ENCODE data around the gene UPF1.
A peak's percentile ranks its signal among the peaks of the same experiment; 100 is the strongest.
"Not testable (repeated sequence)": the region's sequence is repeated elsewhere in the genome, so short reads cannot be mapped to it uniquely, and the experiment has no call there.

The UPF1 gene

DNA sequence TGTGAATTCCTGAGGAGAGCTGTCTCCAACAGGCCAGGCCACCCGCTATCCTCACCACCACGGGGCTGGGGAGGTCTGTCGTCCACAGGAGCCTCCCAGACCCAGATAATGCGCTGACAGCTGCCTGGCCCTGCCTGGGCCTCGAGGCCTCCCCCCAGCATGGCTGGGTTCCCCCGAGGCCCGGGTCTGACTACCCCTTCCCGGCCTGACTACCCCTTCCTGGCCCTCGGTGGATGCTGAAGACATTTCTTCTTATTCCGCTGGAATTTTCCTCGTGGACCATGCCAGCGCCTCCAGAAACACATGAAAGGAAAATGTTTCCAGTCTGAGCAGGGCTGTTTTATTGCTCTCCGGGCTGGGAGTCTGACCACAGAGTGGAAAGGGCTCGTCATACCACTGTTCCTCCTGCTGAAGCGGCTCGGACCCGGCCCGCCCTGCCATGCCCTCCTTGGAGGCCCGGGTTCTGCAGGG, 23.9 kb upstream of the UPF1 start:
- Histone ChIP-seq H3K4me3 (ENCODE audit: low read length) (no peak overlapping the region), H3K27me3 (ENCODE audit: insufficient read depth, low read length) (peaks cover 4% of the 10 kb centered on the region), H3K36me3 (ENCODE audit: insufficient read depth, low read length) (no peaks in the 10 kb centered on the region), H3K4me1 (ENCODE audit: insufficient read depth, low read length) (no peaks in the 10 kb centered on the region), H3K9me3 (ENCODE audit: low read length) (no peaks in the 10 kb centered on the region), H2AFZ (ENCODE audit: low read depth, low read length) (no peak overlapping the region)

DNA sequence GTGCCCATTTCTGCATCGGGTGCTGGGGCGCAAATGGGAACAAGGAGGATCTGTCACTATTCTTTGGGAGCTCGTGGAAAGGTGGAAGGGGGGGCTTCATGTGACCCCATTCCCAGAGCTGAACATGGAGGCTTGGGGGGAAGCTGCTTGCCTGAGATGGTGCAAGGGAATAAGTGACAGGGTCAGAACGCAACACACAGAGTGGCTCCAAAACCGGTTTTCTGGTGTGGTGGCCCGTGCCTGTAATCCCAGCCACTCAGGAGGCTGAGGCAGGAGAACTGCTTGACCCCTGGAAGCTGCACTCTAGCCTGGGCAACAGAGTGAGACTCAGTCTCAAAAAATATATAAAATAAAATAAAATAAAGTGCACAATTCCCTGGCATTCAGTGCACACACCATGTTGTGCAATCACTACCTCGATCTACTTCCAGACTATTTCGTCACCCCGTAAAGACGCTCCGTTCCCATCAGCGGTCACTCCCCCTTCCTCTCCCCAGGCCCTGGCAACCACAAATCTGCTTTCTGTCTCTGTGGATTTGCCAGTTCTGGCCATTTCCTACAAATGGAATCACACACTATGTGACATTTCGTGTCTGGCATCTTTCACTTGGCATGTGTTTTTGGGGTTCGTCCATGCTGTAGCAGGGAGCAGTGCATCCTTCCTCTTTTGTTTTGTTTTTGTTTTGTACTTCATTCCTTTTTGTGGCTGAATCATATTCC, 22.4 kb upstream of the UPF1 start:
- Histone ChIP-seq H3K27me3 (ENCODE audit: insufficient read depth, low read length) (peaks cover 4% of the 10 kb centered on the region), H3K4me3 (ENCODE audit: low read length) (no peak overlapping the region), H2AFZ (ENCODE audit: low read depth, low read length) (no peak overlapping the region), H3K9me3 (ENCODE audit: low read length) (no peaks in the 10 kb centered on the region), H3K36me3 (ENCODE audit: insufficient read depth, low read length) (no peaks in the 10 kb centered on the region), H3K4me1 (ENCODE audit: insufficient read depth, low read length) (no peaks in the 10 kb centered on the region)

- not testable (repeated sequence) for H3K4me1 ChIP-seq (ENCODE audit: insufficient read depth, low read length); H3K27me3 ChIP-seq (ENCODE audit: insufficient read depth, low read length); H2AFZ ChIP-seq (ENCODE audit: low read depth, low read length); H3K4me3 ChIP-seq (ENCODE audit: low read length); H3K36me3 ChIP-seq (ENCODE audit: insufficient read depth, low read length); H3K9me3 ChIP-seq (ENCODE audit: low read length)
These were observed 20.1 kb upstream of the UPF1 start for GRCh38 chr19:18811638-18812037.

- no peak overlapping the region for H2AFZ ChIP-seq (ENCODE audit: low read depth, low read length)
- no peaks in the 10 kb centered on the region for H3K4me1 ChIP-seq (ENCODE audit: insufficient read depth, low read length)
- no peaks in the 10 kb centered on the region for H3K36me3 ChIP-seq (ENCODE audit: insufficient read depth, low read length)
- H3K4me3 ChIP-seq (ENCODE audit: low read length) = no peak overlapping the region
- H3K9me3 ChIP-seq (ENCODE audit: low read length) = no peaks in the 10 kb centered on the region
- H3K27me3 ChIP-seq (ENCODE audit: insufficient read depth, low read length) = peaks cover 6% of the 10 kb centered on the region
These were observed 17.7 kb upstream of the UPF1 start for GRCh38 chr19:18814063-18814462.

GRCh38 chr19:18815673-18816072, 16.1 kb upstream of the UPF1 start:
- H3K4me1 ChIP-seq (ENCODE audit: insufficient read depth, low read length) = no peaks in the 10 kb centered on the region
- no peak overlapping the region for H2AFZ ChIP-seq (ENCODE audit: low read depth, low read length)
- peaks cover 2% of the 10 kb centered on the region for H3K27me3 ChIP-seq (ENCODE audit: insufficient read depth, low read length)
- no peak overlapping the region for H3K4me3 ChIP-seq (ENCODE audit: low read length)
- H3K9me3 ChIP-seq (ENCODE audit: low read length) = no peaks in the 10 kb centered on the region
- no peaks in the 10 kb centered on the region for H3K36me3 ChIP-seq (ENCODE audit: insufficient read depth, low read length)

- not testable (repeated sequence) for H3K4me1 ChIP-seq (ENCODE audit: insufficient read depth, low read length); H2AFZ ChIP-seq (ENCODE audit: low read depth, low read length); H3K9me3 ChIP-seq (ENCODE audit: low read length); H3K4me3 ChIP-seq (ENCODE audit: low read length); H3K36me3 ChIP-seq (ENCODE audit: insufficient read depth, low read length); H3K27me3 ChIP-seq (ENCODE audit: insufficient read depth, low read length)
These were observed 15.1 kb upstream of the UPF1 start for GRCh38 chr19:18816645-18817044.

- Histone ChIP-seq H3K4me1 (ENCODE audit: insufficient read depth, low read length) (no peaks in the 10 kb centered on the region), H3K36me3 (ENCODE audit: insufficient read depth, low read length) (no peaks in the 10 kb centered on the region), H3K4me3 (ENCODE audit: low read length) (no peak overlapping the region), H3K9me3 (ENCODE audit: low read length) (no peaks in the 10 kb centered on the region), H3K27me3 (ENCODE audit: insufficient read depth, low read length) (peaks cover 5% of the 10 kb centered on the region), H2AFZ (ENCODE audit: low read depth, low read length) (no peak overlapping the region)
These were observed 14.2 kb upstream of the UPF1 start for GRCh38 chr19:18817574-18817973.

GRCh38 chr19:18828786-18829185, 3.0 kb upstream of the UPF1 start:
- no peaks in the 10 kb centered on the region for H3K27me3 ChIP-seq (ENCODE audit: insufficient read depth, low read length)
- H2AFZ ChIP-seq (ENCODE audit: low read depth, low read length) = no peak overlapping the region
- H3K4me1 ChIP-seq (ENCODE audit: insufficient read depth, low read length) = peaks cover 11% of the 10 kb centered on the region
- H3K4me3 ChIP-seq (ENCODE audit: low read length) = no peak overlapping the region
- H3K36me3 ChIP-seq (ENCODE audit: insufficient read depth, low read length) = no peaks in the 10 kb centered on the region
- no peaks in the 10 kb centered on the region for H3K9me3 ChIP-seq (ENCODE audit: low read length)

GRCh38 chr19:18830488-18830887, 1.3 kb upstream of the UPF1 start:
- no peaks in the 10 kb centered on the region for H3K9me3 ChIP-seq (ENCODE audit: low read length)
- H3K4me1 ChIP-seq (ENCODE audit: insufficient read depth, low read length) = peaks cover 20% of the 10 kb centered on the region
- no peak overlapping the region for H3K4me3 ChIP-seq (ENCODE audit: low read length)
- H3K27me3 ChIP-seq (ENCODE audit: insufficient read depth, low read length) = no peaks in the 10 kb centered on the region
- H2AFZ ChIP-seq (ENCODE audit: low read depth, low read length) = no peak overlapping the region
- H3K36me3 ChIP-seq (ENCODE audit: insufficient read depth, low read length) = peaks cover 11% of the 10 kb centered on the region

GRCh38 chr19:18832306-18833140, 764 bp downstream of the UPF1 start:
- Histone ChIP-seq H3K36me3 (ENCODE audit: insufficient read depth, low read length) (peaks cover 25% of the 10 kb centered on the region), H3K27me3 (ENCODE audit: insufficient read depth, low read length) (no peaks in the 10 kb centered on the region), H3K4me3 (ENCODE audit: low read length) (peak overlapping the region; percentile 58), H2AFZ (ENCODE audit: low read depth, low read length) (peak overlapping the region; percentile 50), H3K9me3 (ENCODE audit: low read length) (no peaks in the 10 kb centered on the region), H3K4me1 (ENCODE audit: insufficient read depth, low read length) (peaks cover 20% of the 10 kb centered on the region)

DNA sequence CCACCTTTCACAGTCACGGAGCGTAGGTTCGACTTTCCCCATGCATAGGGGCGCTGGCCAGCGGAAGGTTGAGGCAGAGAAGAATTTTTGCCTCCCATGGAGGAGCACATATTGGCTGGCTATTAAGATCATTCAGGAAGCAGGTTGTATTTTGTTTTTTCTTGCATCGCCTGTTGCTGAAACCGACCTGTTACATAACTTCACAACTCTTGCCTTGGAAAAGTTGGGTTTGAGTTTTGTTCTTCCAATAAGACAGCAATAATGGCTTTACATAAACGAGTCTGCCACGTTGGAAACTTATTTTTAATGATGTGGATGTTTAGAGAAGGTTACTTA, 1.4 kb downstream of the UPF1 start:
- Histone ChIP-seq H3K36me3 (ENCODE audit: insufficient read depth, low read length) (peaks cover 30% of the 10 kb centered on the region), H3K9me3 (ENCODE audit: low read length) (no peaks in the 10 kb centered on the region), H3K4me3 (ENCODE audit: low read length) (peak overlapping the region; percentile 58), H3K27me3 (ENCODE audit: insufficient read depth, low read length) (no peaks in the 10 kb centered on the region), H3K4me1 (ENCODE audit: insufficient read depth, low read length) (peaks cover 20% of the 10 kb centered on the region), H2AFZ (ENCODE audit: low read depth, low read length) (no peak overlapping the region)

- H2AFZ ChIP-seq (ENCODE audit: low read depth, low read length) = no peak overlapping the region
- H3K4me3 ChIP-seq (ENCODE audit: low read length) = peak overlapping the region; percentile 58
- H3K4me1 ChIP-seq (ENCODE audit: insufficient read depth, low read length) = peaks cover 20% of the 10 kb centered on the region
- H3K9me3 ChIP-seq (ENCODE audit: low read length) = no peaks in the 10 kb centered on the region
- H3K27me3 ChIP-seq (ENCODE audit: insufficient read depth, low read length) = no peaks in the 10 kb centered on the region
- H3K36me3 ChIP-seq (ENCODE audit: insufficient read depth, low read length) = peaks cover 35% of the 10 kb centered on the region
These were observed 2.3 kb downstream of the UPF1 start for GRCh38 chr19:18833849-18834643.

DNA sequence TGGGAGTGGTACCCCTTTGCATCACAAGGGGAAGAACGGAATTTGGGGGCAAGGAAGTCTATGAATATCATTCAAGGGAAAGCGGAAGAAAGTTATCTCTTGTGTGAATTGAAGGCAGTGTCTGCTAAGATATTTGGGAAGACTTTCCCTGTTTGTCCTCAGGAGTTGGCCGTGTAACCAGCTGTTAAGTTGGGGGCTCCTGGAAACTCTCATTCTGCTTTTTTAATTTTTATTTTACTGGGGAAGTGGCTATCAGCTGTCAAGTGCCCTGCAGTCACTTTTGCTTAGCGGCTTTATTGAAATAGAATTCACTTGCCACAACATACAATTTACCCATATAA, 2.9 kb downstream of the UPF1 start:
- Histone ChIP-seq H3K36me3 (ENCODE audit: insufficient read depth, low read length) (peaks cover 35% of the 10 kb centered on the region), H2AFZ (ENCODE audit: low read depth, low read length) (no peak overlapping the region), H3K4me1 (ENCODE audit: insufficient read depth, low read length) (peaks cover 25% of the 10 kb centered on the region), H3K9me3 (ENCODE audit: low read length) (no peaks in the 10 kb centered on the region), H3K4me3 (ENCODE audit: low read length) (no peak overlapping the region), H3K27me3 (ENCODE audit: insufficient read depth, low read length) (no peaks in the 10 kb centered on the region)

Data from neuron (in vitro differentiated cells).